H9 (cell line): Measurements from ENCODE around the gene NKAIN4. TPM values are rescaled to one million over a fixed set of nuclear protein-coding genes. Genes with fewer than 3 reads are reported as not detected.

Experiments
- DNase-seq: peaks from one replicate; pipeline ENCODE4 v3.0.0-alpha.2; 2017
- H2AFZ ChIP-seq: one replicate; pipeline ENCODE4 v1.6.1; 2013; ENCODE audit warnings: mild to moderate bottlenecking, low read length, control low read depth, moderate library complexity
- H2AK5ac ChIP-seq: 2 replicates; pipeline ENCODE4 v1.6.1; 2013; ENCODE audit warnings: low read length, control low read depth, mixed read lengths; ENCODE audit not compliant: insufficient read length
- H2BK120ac ChIP-seq: one replicate; pipeline ENCODE4 v1.6.1; 2013; ENCODE audit warnings: low read depth, mild to moderate bottlenecking, low read length, control low read depth, inconsistent platforms; ENCODE audit not compliant: poor library complexity, severe bottlenecking
- H2BK12ac ChIP-seq: 2 replicates; pipeline ENCODE4 v1.6.1; 2013; ENCODE audit warnings: low read length, control low read depth, mixed read lengths, low read depth; ENCODE audit not compliant: insufficient read length
- H2BK15ac ChIP-seq: 2 replicates; pipeline ENCODE4 v1.6.1; 2013; ENCODE audit warnings: low read depth, low read length, control low read depth
- H2BK20ac ChIP-seq: one replicate; pipeline ENCODE4 v1.6.1; 2013; ENCODE audit warnings: low read depth, mild to moderate bottlenecking, low read length, control low read depth, inconsistent platforms; ENCODE audit not compliant: poor library complexity, severe bottlenecking
- H2BK5ac ChIP-seq: 2 replicates; pipeline ENCODE4 v1.6.1; 2013; ENCODE audit warnings: low read length, control low read depth, mixed read lengths; ENCODE audit not compliant: insufficient read length
- H3K14ac ChIP-seq: 2 replicates; pipeline ENCODE4 v1.6.1; 2013; ENCODE audit warnings: low read length, control low read depth; ENCODE audit not compliant: insufficient read depth
- H3K18ac ChIP-seq: 2 replicates; pipeline ENCODE4 v1.6.1; 2013; ENCODE audit warnings: low read depth, mild to moderate bottlenecking, mixed read lengths, low read length, control low read depth; ENCODE audit not compliant: insufficient read length
- H3K23ac ChIP-seq: 2 replicates; pipeline ENCODE4 v1.6.1; 2013; ENCODE audit warnings: low read length, control low read depth, mixed read lengths, low read depth; ENCODE audit not compliant: insufficient read length
- H3K23me2 ChIP-seq: 2 replicates; pipeline ENCODE4 v1.6.1; 2013; ENCODE audit warnings: low read depth, mild to moderate bottlenecking, mixed read lengths, low read length, control low read depth; ENCODE audit not compliant: insufficient read length, poor library complexity, severe bottlenecking
- H3K27ac ChIP-seq: 2 replicates; pipeline ENCODE4 v1.5.1; 2013; ENCODE audit warnings: low read length, control low read depth, mixed read lengths, low read depth; ENCODE audit not compliant: insufficient read length
- H3K27me3 ChIP-seq: 2 replicates; pipeline ENCODE4 v1.6.1; 2013; ENCODE audit warnings: low read length, control low read depth, inconsistent platforms; ENCODE audit not compliant: insufficient read depth
- H3K4ac ChIP-seq: 2 replicates; pipeline ENCODE4 v1.6.1; 2013; ENCODE audit warnings: low read depth, mild to moderate bottlenecking, control low read depth, inconsistent platforms, low read length, moderate library complexity
- H3K4me1 ChIP-seq: 2 replicates; pipeline ENCODE4 v1.6.1; 2013; ENCODE audit warnings: low read length, control low read depth, inconsistent platforms; ENCODE audit not compliant: insufficient read depth
- H3K4me2 ChIP-seq: 2 replicates; pipeline ENCODE4 v1.6.1; 2013; ENCODE audit warnings: low read length, control low read depth, mixed read lengths; ENCODE audit not compliant: insufficient read length, insufficient read depth
- H3K56ac ChIP-seq: 2 replicates; pipeline ENCODE4 v1.6.1; 2013; ENCODE audit warnings: low read depth, mild to moderate bottlenecking, mixed read lengths, low read length, control low read depth; ENCODE audit not compliant: insufficient read length
- H3K79me1 ChIP-seq: 2 replicates; pipeline ENCODE4 v1.6.1; 2013; ENCODE audit warnings: low read depth, mild to moderate bottlenecking, moderate library complexity, low read length, control low read depth, inconsistent platforms; ENCODE audit not compliant: insufficient read depth, poor library complexity, severe bottlenecking
- H3K79me2 ChIP-seq: 2 replicates; pipeline ENCODE4 v1.6.1; 2013; ENCODE audit warnings: low read length, control low read depth, inconsistent platforms; ENCODE audit not compliant: insufficient read depth
- H3K9ac ChIP-seq: 2 replicates; pipeline ENCODE4 v1.6.1; 2013; ENCODE audit warnings: low read length, control low read depth, mixed read lengths; ENCODE audit not compliant: insufficient read length; ENCODE audit errors: extremely low read depth
- H3K9me3 ChIP-seq: one replicate; pipeline ENCODE4 v1.6.1; 2013; ENCODE audit warnings: low read depth, low read length, inconsistent platforms; ENCODE audit not compliant: control insufficient read depth
- H3T11ph ChIP-seq: one replicate; pipeline ENCODE4 v1.6.1; 2013; ENCODE audit warnings: mild to moderate bottlenecking, low read length, control low read depth, inconsistent platforms
- H4K20me1 ChIP-seq: one replicate; pipeline ENCODE4 v1.6.1; 2013; ENCODE audit not compliant: control insufficient read depth, insufficient read length, insufficient read depth
- H4K5ac ChIP-seq: 2 replicates; pipeline ENCODE4 v1.6.1; 2013; ENCODE audit warnings: low read depth, mild to moderate bottlenecking, mixed read lengths, low read length, control low read depth; ENCODE audit not compliant: insufficient read length
- H4K8ac ChIP-seq: replicated peaks from 2 replicates; pipeline ENCODE4 v1.6.1; 2013; ENCODE audit warnings: low read length, control low read depth, mixed read lengths, low read depth; ENCODE audit not compliant: insufficient read length
- H4K91ac ChIP-seq: 2 replicates; pipeline ENCODE4 v1.6.1; 2013; ENCODE audit warnings: low read depth, mild to moderate bottlenecking, moderate library complexity, mixed read lengths, low read length, control low read depth; ENCODE audit not compliant: insufficient read length
- H3K27ac Mint-ChIP-seq, 3 experiments: 2 replicates in 2 of 3; 3 replicates in 1 of 3; pipeline ENCODE4 v1.8.0; 2020 to 2021; ENCODE audit warnings: mixed read lengths in 3 of 3, mild to moderate bottlenecking in 1 of 3, moderate library complexity in 1 of 3
- H3K27me3 Mint-ChIP-seq: 2 replicates; pipeline ENCODE4 v1.8.0; 2021; ENCODE audit warnings: low read depth, mild to moderate bottlenecking, moderate library complexity, mixed read lengths
- H3K36me3 Mint-ChIP-seq, 3 experiments: 2 replicates in 2 of 3; 3 replicates in 1 of 3; pipeline ENCODE4 v1.8.0; 2020 to 2021; ENCODE audit warnings: low read depth in 3 of 3, mixed read lengths in 3 of 3; ENCODE audit not compliant: insufficient read depth in 1 of 3
- H3K4me1 Mint-ChIP-seq, 2 experiments: 2 replicates each; pipeline ENCODE4 v1.8.0; 2020; ENCODE audit warnings: mixed read lengths in 2 of 2
- H3K4me3 Mint-ChIP-seq, 2 experiments: 2 replicates in 1 of 2; 3 replicates in 1 of 2; pipeline ENCODE4 v1.8.0; 2020 to 2021; ENCODE audit warnings: mild to moderate bottlenecking in 2 of 2, mixed read lengths in 2 of 2, moderate library complexity in 1 of 2
- H3K9me3 Mint-ChIP-seq, 2 experiments: 2 replicates in 1 of 2; 3 replicates in 1 of 2; pipeline ENCODE4 v1.8.0; 2020; ENCODE audit warnings: mild to moderate bottlenecking in 2 of 2, mixed read lengths in 2 of 2, moderate library complexity in 1 of 2
- CTCF ChIP-seq: fragments of 200-600 bp; sonication (generic); conservative IDR thresholded peaks from 3 replicates; pipeline ENCODE4 v1.8.0; 2021; ENCODE audit warnings: antibody characterized with exemption, mild to moderate bottlenecking
- WGBS: extraction: QIAGEN DNeasy Blood & Tissue Kit; methylation state at CpG from one replicate; pipeline ENCODE4 v1.1.7; 2013; ENCODE audit warnings: missing lambda C conversion rate, low lambda C conversion rate, mixed read lengths; ENCODE audit not compliant: insufficient read length; ENCODE audit errors: extremely low coverage; 5-methylcytosine and 5-hydroxymethylcytosine counted together
- total RNA-seq: library from RNA; stranded (reverse); gene quantifications from 2 replicates; pipeline ENCODE4 v1.2.1, GENCODE V29; 2021

Gene NKAIN4
- total RNA-seq, 1 experiment from 2014 or later = 20.9 TPM

GRCh38 chr20:63194797-63195173 is 59.5 kb downstream of the NKAIN4 start:
- WGBS = no CpG with 5 or more reads among the region's 4 CpGs
- H3K27ac ChIP-seq = no peak overlapping the region
- H2AK5ac ChIP-seq = no peak overlapping the region
- H2BK15ac ChIP-seq = no peak overlapping the region
- Mint-ChIP-seq H3K27ac (no peak overlapping the region), H3K36me3 (peaks cover 2 to 43% (median 42%) of the 10 kb centered on the region in 3 experiments; a peak in 6 of 7 replicates), H3K9me3 (no peaks in the 10 kb centered on the region), H3K4me1 (peaks cover 20 to 29% of the 10 kb centered on the region in 2 experiments), H3K27me3 (no peaks in the 10 kb centered on the region; the same call in 1 of the 2 replicates), H3K4me3 (no peak overlapping the region)
- no peaks in the 10 kb centered on the region for H3K9me3 ChIP-seq
- H2BK120ac ChIP-seq = no peak overlapping the region
- no peak overlapping the region for H3K4me2 ChIP-seq
- no peak overlapping the region for H2BK12ac ChIP-seq
- TF ChIP-seq CTCF = no peak
- no peak overlapping the region for H4K8ac ChIP-seq
- H3K9ac ChIP-seq = no peak overlapping the region
- no peak overlapping the region for H3K4ac ChIP-seq
- no peak overlapping the region for H2AFZ ChIP-seq
- H3K23me2 ChIP-seq = no peaks in the 10 kb centered on the region
- H3K79me2 ChIP-seq = peaks cover 6% of the 10 kb centered on the region; the same call in 1 of the 2 replicates
- no peaks in the 10 kb centered on the region for H4K20me1 ChIP-seq
- H3K56ac ChIP-seq = no peak overlapping the region
- DNase-seq = no peak
- no peaks in the 10 kb centered on the region for H3K79me1 ChIP-seq
- H3T11ph ChIP-seq = no peak overlapping the region
- no peak overlapping the region for H4K5ac ChIP-seq
- no peak overlapping the region for H3K18ac ChIP-seq
- H4K91ac ChIP-seq = no peak overlapping the region
- H2BK5ac ChIP-seq = no peak overlapping the region
- H3K14ac ChIP-seq = no peak overlapping the region
- H3K23ac ChIP-seq = no peak overlapping the region
- H3K27me3 ChIP-seq = no peaks in the 10 kb centered on the region
- H2BK20ac ChIP-seq = no peak overlapping the region
- H3K4me1 ChIP-seq = no peaks in the 10 kb centered on the region
